ENCODE results near the gene RETREG1. TPM values are rescaled to one million over a fixed set of nuclear protein-coding genes. Genes with fewer than 3 reads are reported as not detected.

Gene RETREG1
- total RNA-seq, 1 experiment from 2014 or later: 5.1 TPM

- H3K36me3 ChIP-seq (ENCODE audit: insufficient read depth, low read length, poor library complexity, severe bottlenecking): no peaks in the 10 kb centered on the region
- H3K4me3 ChIP-seq (ENCODE audit: low read depth, low read length, poor library complexity, severe bottlenecking): no peak overlapping the region
- H3K27ac ChIP-seq (ENCODE audit: low read depth, low read length, poor library complexity, severe bottlenecking): no peak overlapping the region
- DNase-seq (ENCODE audit: low spot score): no peak
- no TSS peak for BruUV-seq (replicated peaks)
- TF ChIP-seq EZH2 (IDR thresholded peaks at IDR 0.05; ENCODE audit: borderline replicate concordance, low read depth, low read length, poor library complexity, severe bottlenecking) (no peak), CTCF (conservative IDR thresholded peaks at IDR 0.05; ENCODE audit: low read depth, low read length) (no peak)
- no peaks in the 10 kb centered on the region for H3K27me3 ChIP-seq (replicated peaks; ENCODE audit: insufficient read depth, low read depth, low read length, poor library complexity)
- ChIA-PET CTCF (interaction anchor here (0.8 kb wide), 1 partner anchor 10 kb away, joined by 5 read pairs; no protein-coding TSS in a partner anchor), POLR2A (ENCODE audit: low non-redundant PET) (no interaction called here)
- no peaks in the 10 kb centered on the region for H3K9me3 ChIP-seq (ENCODE audit: low read depth, low read length, poor library complexity, severe bottlenecking)
- peaks cover 11% of the 10 kb centered on the region for H3K4me1 ChIP-seq (ENCODE audit: insufficient read depth, low read length, poor library complexity, severe bottlenecking)
- intact Hi-C loops (cut with micrococcal nuclease; ENCODE audit: unreplicated experiment): no loop called here
Measured at GRCh38 chr5:16548812-16549211, 68.0 kb downstream of the RETREG1 start.

- no peak for TF ChIP-seq EZH2 (IDR thresholded peaks at IDR 0.05; ENCODE audit: borderline replicate concordance, low read depth, low read length, poor library complexity, severe bottlenecking)
- H3K9me3 ChIP-seq (ENCODE audit: low read depth, low read length, poor library complexity, severe bottlenecking): no peaks in the 10 kb centered on the region
- no peak overlapping the region for H3K27ac ChIP-seq (ENCODE audit: low read depth, low read length, poor library complexity, severe bottlenecking)
- CTCF ChIA-PET: interaction anchor here (0.8 kb wide), 1 partner anchor 9 kb away, joined by 5 read pairs; no protein-coding TSS in a partner anchor
- POLR2A ChIA-PET (ENCODE audit: low non-redundant PET): no interaction called here
- H3K4me1 ChIP-seq (ENCODE audit: insufficient read depth, low read length, poor library complexity, severe bottlenecking): peaks cover 11% of the 10 kb centered on the region
- DNase-seq (ENCODE audit: low spot score): no peak
- H3K36me3 ChIP-seq (ENCODE audit: insufficient read depth, low read length, poor library complexity, severe bottlenecking): no peaks in the 10 kb centered on the region
- no peak overlapping the region for H3K4me3 ChIP-seq (ENCODE audit: low read depth, low read length, poor library complexity, severe bottlenecking)
- no TSS peak for BruUV-seq (replicated peaks)
- H3K27me3 ChIP-seq (replicated peaks; ENCODE audit: insufficient read depth, low read depth, low read length, poor library complexity): no peaks in the 10 kb centered on the region
- intact Hi-C loops (cut with micrococcal nuclease; ENCODE audit: unreplicated experiment): no loop called here
Measured at GRCh38 chr5:16548115-16548514, 68.7 kb downstream of the RETREG1 start.

GRCh38 chr5:16547200-16547842 lies 69.5 kb downstream of the RETREG1 start:
- DNase-seq (ENCODE audit: low spot score): no peak
- peaks cover 11% of the 10 kb centered on the region for H3K4me1 ChIP-seq (ENCODE audit: insufficient read depth, low read length, poor library complexity, severe bottlenecking)
- CTCF ChIA-PET: no interaction called here
- BruUV-seq (replicated peaks): no TSS peak
- no peak overlapping the region for H3K4me3 ChIP-seq (ENCODE audit: low read depth, low read length, poor library complexity, severe bottlenecking)
- no peaks in the 10 kb centered on the region for H3K36me3 ChIP-seq (ENCODE audit: insufficient read depth, low read length, poor library complexity, severe bottlenecking)
- no peaks in the 10 kb centered on the region for H3K9me3 ChIP-seq (ENCODE audit: low read depth, low read length, poor library complexity, severe bottlenecking)
- POLR2A ChIA-PET (ENCODE audit: low non-redundant PET): no interaction called here
- H3K27me3 ChIP-seq (replicated peaks; ENCODE audit: insufficient read depth, low read depth, low read length, poor library complexity): no peaks in the 10 kb centered on the region
- H3K27ac ChIP-seq (ENCODE audit: low read depth, low read length, poor library complexity, severe bottlenecking): no peak overlapping the region
- TF ChIP-seq CTCF (conservative IDR thresholded peaks at IDR 0.05; ENCODE audit: low read depth, low read length) (no peak), EZH2 (IDR thresholded peaks at IDR 0.05; ENCODE audit: borderline replicate concordance, low read depth, low read length, poor library complexity, severe bottlenecking) (no peak)
- intact Hi-C loops (cut with micrococcal nuclease; ENCODE audit: unreplicated experiment): no loop called here

- ChIA-PET CTCF (no interaction called here), POLR2A (ENCODE audit: low non-redundant PET) (no interaction called here)
- Histone ChIP-seq H3K9me3 (ENCODE audit: low read depth, low read length, poor library complexity, severe bottlenecking) (no peaks in the 10 kb centered on the region), H3K27me3 (replicated peaks; ENCODE audit: insufficient read depth, low read depth, low read length, poor library complexity) (no peaks in the 10 kb centered on the region), H3K4me3 (ENCODE audit: low read depth, low read length, poor library complexity, severe bottlenecking) (no peak overlapping the region), H3K36me3 (ENCODE audit: insufficient read depth, low read length, poor library complexity, severe bottlenecking) (no peaks in the 10 kb centered on the region), H3K4me1 (ENCODE audit: insufficient read depth, low read length, poor library complexity, severe bottlenecking) (peaks cover 11% of the 10 kb centered on the region), H3K27ac (ENCODE audit: low read depth, low read length, poor library complexity, severe bottlenecking) (no peak overlapping the region)
- no peak for DNase-seq (ENCODE audit: low spot score)
- intact Hi-C loops (cut with micrococcal nuclease; ENCODE audit: unreplicated experiment): no loop called here
- BruUV-seq (replicated peaks): no TSS peak
- TF ChIP-seq CTCF (conservative IDR thresholded peaks at IDR 0.05; ENCODE audit: low read depth, low read length) (no peak), EZH2 (IDR thresholded peaks at IDR 0.05; ENCODE audit: borderline replicate concordance, low read depth, low read length, poor library complexity, severe bottlenecking) (no peak)
Measured at GRCh38 chr5:16546732-16547131, 70.1 kb downstream of the RETREG1 start.
